HG02763 (cell line): ENCODE results near the gene SCUBE1.

ENCODE experiments used
- ATAC-seq: cut with Tn5 transposase; IDR thresholded peaks from one replicate; pipeline ENCODE4 v1.9.1; 2021; ENCODE audit warnings: mild to moderate bottlenecking, moderate library complexity; ENCODE audit not compliant: unreplicated experiment

SCUBE1 gene

GRCh38 chr22:43303751-43304150 is 39.4 kb downstream of the SCUBE1 start:
- ATAC-seq, result no peak

GRCh38 chr22:43303166-43303565 is 40.0 kb downstream of the SCUBE1 start:
- ATAC-seq, result no peak

- ATAC-seq, result no peak
Observed at GRCh38 chr22:43302531-43303041, 40.6 kb downstream of the SCUBE1 start.

GRCh38 chr22:43301866-43302265 is 41.3 kb downstream of the SCUBE1 start:
- no peak for ATAC-seq

- no peak for ATAC-seq
Observed at GRCh38 chr22:43300891-43301676, 42.1 kb downstream of the SCUBE1 start.

- ATAC-seq, result no peak
Observed at GRCh38 chr22:43299736-43300135, 43.4 kb downstream of the SCUBE1 start.

GRCh38 chr22:43298062-43298801 is 44.9 kb downstream of the SCUBE1 start:
- ATAC-seq, result no peak

- no peak for ATAC-seq
Observed at GRCh38 chr22:43297270-43298061, 45.7 kb downstream of the SCUBE1 start.

- ATAC-seq, result no peak
Observed at GRCh38 chr22:43296276-43296902, 46.8 kb downstream of the SCUBE1 start.

- ATAC-seq, result no peak
Observed at GRCh38 chr22:43295660-43296059, 47.5 kb downstream of the SCUBE1 start.

GRCh38 chr22:43295173-43295572 is 48.0 kb downstream of the SCUBE1 start:
- ATAC-seq, result no peak

GRCh38 chr22:43293655-43294392 is 49.3 kb downstream of the SCUBE1 start:
- ATAC-seq, result no peak

- no peak for ATAC-seq
Observed at GRCh38 chr22:43293259-43293654, 49.9 kb downstream of the SCUBE1 start.

- no peak for ATAC-seq
Observed at GRCh38 chr22:43292630-43293018, 50.5 kb downstream of the SCUBE1 start.

- no peak for ATAC-seq
Observed at GRCh38 chr22:43291381-43291780, 51.8 kb downstream of the SCUBE1 start.

GRCh38 chr22:43289976-43290721 is 53.0 kb downstream of the SCUBE1 start:
- no peak for ATAC-seq

- no peak for ATAC-seq
Observed at GRCh38 chr22:43289531-43289963, 53.6 kb downstream of the SCUBE1 start.

GRCh38 chr22:43288807-43289420 is 54.3 kb downstream of the SCUBE1 start:
- no peak for ATAC-seq

- no peak for ATAC-seq
Observed at GRCh38 chr22:43288378-43288777, 54.8 kb downstream of the SCUBE1 start.
